Liver (tissue), 3 donors: Measurements from ENCODE around the gene RNF157.

ENCODE experiments used
- CTCF ChIP-seq: fragments of 150-350 bp; IDR thresholded peaks from 2 replicates; pipeline ENCODE4 v1.5.1; 2017; ENCODE audit warnings: improper control_type of control experiment, low read depth, low read length; ENCODE audit not compliant: missing input control
- JUND ChIP-seq, 2 donors: IDR thresholded peaks; 2 replicates each; pipeline ENCODE4 v1.6.1; 2016; ENCODE audit warnings: antibody characterized with exemption in 2 of 2
- RAD21 ChIP-seq, 2 donors: IDR thresholded peaks; 2 replicates each; pipeline ENCODE4 v1.6.1; 2016; ENCODE audit warnings: antibody characterized with exemption in 2 of 2, mild to moderate bottlenecking in 2 of 2
- SP1 ChIP-seq: IDR thresholded peaks from 2 replicates; pipeline ENCODE4 v1.6.1; 2018; ENCODE audit warnings: antibody characterized with exemption, mild to moderate bottlenecking
- TAF1 ChIP-seq: conservative IDR thresholded peaks from 2 replicates; pipeline ENCODE4 v1.6.1; 2016; ENCODE audit warnings: antibody characterized with exemption, mild to moderate bottlenecking
- donor health status: healthy.
- donor health status: healthy.

DNA sequence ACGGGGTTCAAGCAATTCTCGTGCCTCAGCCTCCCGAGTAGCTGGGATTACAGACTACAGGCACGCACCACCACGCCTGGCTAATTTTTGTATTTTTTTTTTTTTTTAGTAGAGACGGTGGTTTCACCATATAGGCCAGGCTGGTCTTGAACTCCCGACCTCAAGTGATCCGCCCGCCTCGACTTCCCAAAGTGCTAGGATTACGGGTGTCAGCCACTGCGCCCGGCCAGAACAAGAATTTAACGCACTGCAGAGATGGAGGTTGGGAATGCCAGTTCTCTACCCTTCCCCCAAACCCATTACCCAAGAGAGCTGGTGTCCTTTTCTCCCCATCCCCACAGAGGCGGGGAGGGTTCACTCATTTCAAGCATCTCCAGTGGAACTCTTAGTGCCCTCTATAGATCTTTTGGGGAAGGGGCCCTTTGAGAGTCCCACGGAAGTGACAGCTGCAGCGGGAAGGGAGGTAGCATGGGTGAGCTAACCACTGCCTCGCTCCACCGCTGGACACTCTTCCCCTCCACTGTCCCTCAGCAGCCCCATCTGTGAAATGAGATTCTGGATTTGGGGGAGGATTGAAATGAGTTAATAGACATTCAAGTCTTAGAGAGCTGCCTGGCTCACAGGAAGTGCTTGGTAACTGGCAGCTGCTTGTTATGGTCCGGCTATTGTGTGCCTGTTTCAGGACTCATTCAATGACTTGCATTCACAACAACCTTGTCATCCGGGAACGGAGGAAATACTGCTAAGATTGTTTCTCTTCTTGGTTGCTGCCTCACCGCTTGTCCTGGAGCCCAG lies 21.3 kb upstream of the RNF157 start:
- TF ChIP-seq CTCF (no peak), SP1 (no peak), TAF1 (no peak), JUND (IDR thresholded peaks at IDR 0.05) (no peak), RAD21 (IDR thresholded peaks at IDR 0.05) (no peak)
